GM18909 (cell line): ENCODE data around the gene QRICH2.
"Not testable (repeated sequence)": the region's sequence is repeated elsewhere in the genome, so short reads cannot be mapped to it uniquely, and the experiment has no call there.

Experiments used
- ATAC-seq: cut with Tn5 transposase; IDR thresholded peaks from one replicate; pipeline ENCODE4 v1.9.1; 2021; ENCODE audit warnings: mild to moderate bottlenecking; ENCODE audit not compliant: unreplicated experiment, poor library complexity

QRICH2 gene

DNA sequence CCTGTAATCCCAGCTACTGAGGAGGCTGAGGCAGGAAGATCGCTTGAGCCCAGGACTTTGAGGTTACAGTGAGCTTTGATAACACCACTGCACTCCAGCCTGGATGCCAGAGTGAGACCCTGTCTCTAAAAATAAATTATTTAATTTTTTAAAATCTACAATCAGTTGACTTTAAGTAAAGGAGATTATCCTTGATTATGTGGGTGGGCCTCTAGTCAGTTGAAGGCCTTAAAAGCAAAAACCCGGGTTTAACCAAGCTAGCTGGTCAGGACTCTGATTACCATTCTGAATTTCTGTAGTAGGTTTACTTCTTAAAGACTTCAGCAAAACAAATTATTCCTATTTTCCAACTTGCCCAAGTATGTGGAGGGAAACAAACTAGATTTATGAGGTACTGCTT, 72.2 kb downstream of the QRICH2 start:
- ATAC-seq = no peak

DNA sequence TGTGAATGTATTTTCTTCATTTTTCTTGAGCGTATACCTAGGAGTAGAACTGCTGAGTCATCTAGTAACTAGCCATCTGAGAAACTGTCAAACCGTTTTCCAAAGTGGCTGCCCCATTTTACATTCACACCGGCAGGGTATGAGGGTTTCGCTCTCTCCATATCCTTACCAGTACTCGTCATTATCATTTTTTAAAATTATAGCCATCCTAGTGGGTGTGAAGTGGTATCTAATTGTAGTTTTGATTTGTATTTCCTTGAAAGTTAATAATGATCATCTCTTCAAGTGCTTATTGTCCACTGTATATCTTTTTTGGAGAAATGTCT, 73.8 kb downstream of the QRICH2 start:
- no peak for ATAC-seq

DNA sequence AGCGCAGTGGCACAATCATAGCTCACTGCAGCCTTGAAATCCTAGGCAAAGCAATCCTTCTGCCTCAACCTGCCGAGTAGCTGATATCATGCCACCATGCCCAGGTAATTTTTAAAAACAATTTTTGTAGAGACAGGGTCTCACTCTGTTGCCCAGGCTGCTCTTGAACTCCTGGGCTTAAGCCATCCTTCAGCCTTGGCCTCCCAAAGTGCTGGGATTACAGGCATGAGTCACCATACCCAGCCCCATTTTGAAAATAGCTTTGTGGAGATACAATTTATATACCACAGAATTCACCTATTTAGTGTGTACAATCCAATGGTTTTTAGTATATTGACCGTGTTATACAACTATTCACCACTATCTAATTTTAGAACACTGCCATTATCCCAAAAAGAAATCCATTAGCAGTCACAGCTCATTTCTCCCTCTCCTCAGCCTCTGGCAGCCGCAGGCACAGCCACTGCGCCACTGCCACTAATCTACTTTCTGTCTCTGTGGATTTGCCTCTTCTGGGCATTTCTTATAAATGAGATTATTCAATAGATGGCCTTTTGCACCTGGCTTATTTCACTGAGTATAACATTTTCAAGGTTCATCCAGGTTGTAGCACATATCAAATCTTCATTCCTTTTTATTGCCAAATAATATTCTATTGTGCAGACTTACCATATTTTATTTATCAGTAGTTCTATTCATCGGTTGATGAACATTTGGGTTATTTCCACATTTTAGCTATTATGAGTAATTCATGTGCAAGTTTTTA, 74.3 kb downstream of the QRICH2 start:
- ATAC-seq = no peak

DNA sequence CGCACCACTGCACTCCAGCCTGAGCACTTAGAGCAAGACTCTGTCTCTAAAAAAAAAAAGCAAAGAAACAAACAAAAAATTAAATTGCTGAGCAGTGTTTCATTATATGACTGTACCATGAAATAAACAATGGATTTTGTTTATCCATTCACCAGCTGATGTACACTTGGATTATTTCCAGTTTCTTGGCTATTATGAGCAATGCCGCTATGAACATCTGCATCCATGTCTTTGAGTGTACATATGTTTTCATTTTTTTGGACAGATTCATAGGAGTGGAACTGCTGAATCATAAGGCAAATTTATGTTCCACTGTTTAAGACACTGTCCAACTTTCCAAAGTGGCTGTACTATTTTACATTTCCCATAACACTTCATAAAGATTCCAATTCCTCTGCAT, 75.7 kb downstream of the QRICH2 start:
- no peak for ATAC-seq

DNA sequence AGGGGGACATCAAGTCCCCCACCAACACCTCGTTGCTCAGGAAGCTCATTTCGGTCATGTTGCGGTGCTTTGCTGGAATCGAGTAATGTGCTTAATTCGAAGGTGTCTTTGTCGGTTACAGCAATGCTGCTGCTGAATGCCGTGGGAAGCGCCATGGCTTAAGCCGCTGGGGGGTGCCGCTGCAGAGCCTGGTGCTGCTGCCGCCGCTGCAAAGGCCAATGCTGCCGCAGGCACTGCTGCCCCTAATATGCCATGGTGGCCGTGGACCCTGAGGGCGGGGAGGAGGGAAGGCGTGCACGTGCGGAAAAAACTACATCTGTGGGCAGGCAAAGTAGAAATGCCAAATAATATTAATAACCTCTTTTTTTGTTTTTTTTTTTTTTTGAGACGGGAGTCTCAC, 81.3 kb downstream of the QRICH2 start:
- ATAC-seq = not testable (repeated sequence)

DNA sequence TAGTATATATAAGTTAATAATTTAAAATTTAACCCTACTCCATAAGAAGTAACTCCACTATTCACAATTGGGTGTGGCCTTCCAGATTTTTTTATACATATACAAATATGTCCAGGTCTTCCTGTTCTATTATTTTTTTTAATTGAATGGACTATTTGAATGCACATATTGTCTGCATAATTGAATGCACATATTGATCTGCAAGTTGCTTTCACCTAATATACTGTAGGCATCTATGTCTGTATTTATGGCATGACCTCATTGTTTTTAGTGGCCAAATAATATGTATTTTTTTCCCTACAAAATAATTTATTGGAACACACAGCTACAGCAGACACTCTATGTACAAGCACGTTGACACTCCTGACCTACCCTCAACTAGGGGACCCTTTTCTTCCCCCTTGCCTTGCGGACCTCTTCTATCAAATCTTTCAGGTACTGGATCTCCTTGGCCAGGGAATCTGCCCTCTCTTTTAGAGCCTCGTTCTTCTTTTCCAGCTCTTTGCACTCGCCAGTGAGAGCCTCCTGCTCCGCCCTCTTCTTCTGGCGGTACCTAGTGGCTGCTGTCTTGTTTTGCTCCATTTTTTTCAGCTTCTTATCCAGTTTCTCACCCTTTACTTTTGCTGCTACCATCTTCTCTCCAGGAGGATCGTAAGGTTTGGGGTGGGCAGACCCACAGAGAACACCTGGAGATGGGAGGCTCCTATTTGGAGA, 82.5 kb downstream of the QRICH2 start:
- ATAC-seq = not testable (repeated sequence)
